ENCODE results near the gene COMMD9. TPM values are rescaled to one million over a fixed set of nuclear protein-coding genes. Genes with fewer than 3 reads are reported as not detected.

Gene COMMD9
- total RNA-seq, 1 donor = 50.9 TPM

DNA sequence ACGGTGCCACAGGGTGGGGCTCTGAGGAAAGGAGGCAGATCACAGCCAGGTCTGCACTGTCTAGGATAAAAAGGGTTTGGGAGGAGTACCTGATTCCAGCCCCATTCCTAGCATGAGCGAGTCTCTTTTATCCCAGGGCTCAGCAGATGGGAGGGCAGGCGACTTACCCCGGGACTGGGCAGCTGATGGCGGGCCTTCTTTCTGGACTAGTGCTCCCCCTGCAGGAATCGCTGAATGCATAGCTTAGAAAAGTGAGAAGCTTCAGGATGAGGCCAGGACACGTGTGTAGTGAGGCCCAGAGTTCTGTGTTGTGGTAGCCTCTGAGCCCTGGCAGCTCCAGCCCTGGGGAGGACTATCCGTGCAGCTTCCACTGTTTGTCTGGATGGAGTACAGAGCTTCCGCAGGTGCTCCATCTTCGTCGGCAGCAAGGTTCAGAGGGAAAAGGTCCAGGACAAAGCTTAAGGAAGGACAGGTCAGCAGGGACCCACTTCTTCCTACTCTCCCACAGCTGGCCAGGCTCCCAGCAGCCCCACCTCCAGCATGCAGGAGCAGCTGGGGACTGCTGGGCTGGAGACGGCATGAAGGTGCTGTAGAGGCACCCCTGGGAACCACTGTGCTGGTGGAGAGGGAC lies 30.4 kb downstream of the COMMD9 start:
- DNase-seq (ENCODE audit: low read depth in 2 of 3, low spot score in 2 of 3) = peak in 2 of 3 donors; percentile 45 to 63

DNA sequence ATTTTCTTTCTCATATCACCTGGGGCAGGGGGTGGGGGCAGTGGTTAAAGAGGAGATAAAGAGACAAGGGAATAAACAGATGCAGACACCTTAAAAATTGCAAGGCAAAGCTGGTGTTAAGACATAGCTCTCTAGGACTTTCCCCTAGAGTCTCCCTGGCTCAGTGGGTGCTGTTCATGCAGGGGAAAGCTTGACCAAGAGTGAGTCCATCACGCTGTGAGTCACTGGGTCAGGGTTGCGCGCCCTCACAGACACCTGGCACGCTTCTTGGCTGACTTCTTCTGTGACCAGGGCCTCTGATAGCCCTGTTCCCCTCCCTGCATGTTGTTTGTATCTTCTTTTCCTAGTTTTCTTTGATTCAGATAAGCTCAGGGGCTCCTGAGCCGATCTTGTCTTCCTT lies 31.9 kb downstream of the COMMD9 start:
- DNase-seq (ENCODE audit: low read depth in 2 of 3, low spot score in 2 of 3) = no peak

DNA sequence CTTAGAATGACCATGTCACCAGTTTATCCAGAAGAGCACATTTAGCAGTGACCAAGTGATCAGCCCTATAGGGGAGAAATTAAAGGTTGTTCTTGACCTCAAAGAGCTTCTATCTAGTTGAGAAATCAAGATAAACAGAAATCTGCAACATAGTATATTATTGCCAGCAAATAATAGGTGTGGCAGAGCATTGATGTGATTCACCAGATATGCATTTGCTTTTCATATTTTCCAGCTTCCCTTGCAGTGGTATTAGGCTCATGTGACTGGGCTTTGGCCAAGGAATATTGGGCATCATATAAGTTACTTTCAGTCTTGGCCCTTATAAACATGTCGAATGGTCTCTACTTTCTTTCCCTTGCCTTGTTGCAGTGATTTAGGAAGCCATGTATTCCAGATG lies 34.5 kb downstream of the COMMD9 start:
- no peak for DNase-seq (ENCODE audit: low read depth in 2 of 3, low spot score in 2 of 3)

DNA sequence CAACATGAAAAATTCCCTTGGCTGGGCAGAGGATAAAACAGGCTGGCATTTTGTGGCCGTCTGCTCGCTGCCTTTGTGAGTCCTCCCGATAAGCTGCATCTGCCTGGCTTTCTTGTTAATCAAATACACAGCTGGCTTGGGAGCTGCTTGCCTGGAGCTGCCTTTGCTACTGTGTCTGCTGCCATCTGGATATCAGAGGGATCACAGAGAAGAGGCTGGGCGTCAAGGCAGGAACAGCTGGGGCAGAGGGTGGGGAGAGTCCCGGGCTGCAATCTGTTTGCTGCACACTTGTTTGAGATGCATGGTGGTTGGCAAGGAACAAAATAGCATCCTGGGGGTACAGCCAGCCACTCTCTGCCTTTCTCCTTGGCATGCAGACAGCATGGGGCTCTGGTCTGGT lies 36.0 kb downstream of the COMMD9 start:
- DNase-seq (ENCODE audit: low read depth in 2 of 3, low spot score in 2 of 3) = no peak

GRCh38 chr11:36251823-36252222 lies 37.4 kb downstream of the COMMD9 start:
- no peak for DNase-seq (ENCODE audit: low read depth in 2 of 3, low spot score in 2 of 3)

- no peak for DNase-seq (ENCODE audit: low read depth in 2 of 3, low spot score in 2 of 3)
Measured at GRCh38 chr11:36249246-36249645, 40.0 kb downstream of the COMMD9 start.

- DNase-seq (ENCODE audit: low read depth in 2 of 3, low spot score in 2 of 3) = no peak
Measured at GRCh38 chr11:36248436-36248835, 40.8 kb downstream of the COMMD9 start.

DNA sequence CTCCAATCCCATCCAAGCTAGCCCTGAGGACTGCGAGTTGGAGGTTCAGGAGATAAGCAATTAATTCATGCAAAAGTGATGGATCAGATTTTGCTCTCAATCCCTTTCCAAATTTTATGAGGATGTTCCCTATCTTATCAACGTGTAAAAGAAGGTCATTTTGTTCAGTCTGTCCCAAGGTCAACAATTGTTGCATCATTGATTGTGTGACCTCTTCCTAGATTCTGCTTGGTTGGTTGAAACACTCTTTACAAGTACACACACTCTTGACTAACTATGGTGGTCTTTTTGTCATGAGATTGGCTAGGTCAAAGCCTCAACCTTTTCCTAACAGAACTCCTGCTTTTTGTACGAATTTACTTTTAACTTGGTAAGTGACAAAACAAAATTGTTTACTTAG lies 41.7 kb downstream of the COMMD9 start:
- no peak for DNase-seq (ENCODE audit: low read depth in 2 of 3, low spot score in 2 of 3)

- no peak for DNase-seq (ENCODE audit: low read depth in 2 of 3, low spot score in 2 of 3)
Measured at GRCh38 chr11:36243641-36244040, 45.6 kb downstream of the COMMD9 start.

DNA sequence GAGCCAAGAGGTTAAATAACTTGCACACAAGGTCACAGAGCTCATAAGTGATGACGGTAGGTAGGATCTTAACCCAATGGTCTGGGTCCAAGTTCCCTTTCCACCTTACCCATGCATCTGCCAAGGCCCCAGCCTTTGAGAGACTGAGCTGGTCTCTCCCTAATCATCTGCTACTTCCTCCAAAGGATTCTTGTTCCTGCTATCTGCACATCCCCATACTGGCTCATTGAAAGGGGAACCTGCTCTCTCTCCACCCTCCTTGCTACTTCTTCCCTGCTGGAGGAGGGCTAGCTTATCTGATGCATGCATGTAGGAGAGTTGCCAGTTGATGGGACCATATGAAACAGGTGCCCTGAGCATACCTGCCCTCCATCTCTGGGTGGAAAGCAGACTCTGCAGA lies 47.7 kb downstream of the COMMD9 start:
- DNase-seq (ENCODE audit: low read depth in 2 of 3, low spot score in 2 of 3) = no peak

- DNase-seq (ENCODE audit: low read depth in 2 of 3, low spot score in 2 of 3) = no peak
Measured at GRCh38 chr11:36240801-36241200, 48.4 kb downstream of the COMMD9 start.

DNA sequence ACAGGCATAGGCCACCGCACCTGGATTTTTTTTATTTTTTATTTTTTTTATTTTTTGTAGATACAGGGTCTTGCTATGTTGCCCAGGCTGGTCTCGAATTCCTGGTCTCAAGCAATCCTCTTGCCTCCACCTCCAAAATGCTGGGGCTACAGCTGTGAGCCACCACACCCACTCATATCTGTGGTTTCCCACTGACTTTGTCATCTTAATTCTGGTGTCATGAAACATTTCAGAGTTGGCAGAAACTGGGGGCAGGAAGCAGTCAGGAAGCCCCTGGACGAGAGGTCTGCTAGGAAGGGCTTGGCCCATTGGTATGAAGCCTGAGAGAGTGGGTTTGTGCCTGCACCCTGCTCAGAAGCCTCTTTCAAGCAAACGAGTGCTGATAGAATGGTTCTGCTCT lies 49.1 kb downstream of the COMMD9 start:
- no peak for DNase-seq (ENCODE audit: low read depth in 2 of 3, low spot score in 2 of 3)

GRCh38 chr11:36239636-36240035 lies 49.6 kb downstream of the COMMD9 start:
- no peak for DNase-seq (ENCODE audit: low read depth in 2 of 3, low spot score in 2 of 3)

DNA sequence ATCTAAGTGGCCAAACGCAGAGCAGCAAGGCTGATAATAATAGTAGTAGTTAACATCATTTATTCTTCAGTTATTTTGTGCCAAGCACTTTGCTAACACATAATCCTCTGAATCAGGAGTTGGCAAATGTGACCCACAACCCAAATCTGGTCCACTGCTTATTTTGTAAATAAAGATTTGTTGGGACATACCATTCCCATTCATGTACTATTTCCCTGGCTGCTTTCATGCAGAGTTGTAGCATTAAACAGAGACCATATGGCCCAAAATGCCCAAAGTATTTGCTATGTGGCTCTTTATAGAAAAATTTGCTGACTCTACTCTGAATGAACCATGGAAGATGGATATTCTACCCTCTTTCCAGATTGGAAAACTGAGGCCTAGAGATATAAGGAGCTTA lies 50.3 kb downstream of the COMMD9 start:
- no peak for DNase-seq (ENCODE audit: low read depth in 2 of 3, low spot score in 2 of 3)

DNA sequence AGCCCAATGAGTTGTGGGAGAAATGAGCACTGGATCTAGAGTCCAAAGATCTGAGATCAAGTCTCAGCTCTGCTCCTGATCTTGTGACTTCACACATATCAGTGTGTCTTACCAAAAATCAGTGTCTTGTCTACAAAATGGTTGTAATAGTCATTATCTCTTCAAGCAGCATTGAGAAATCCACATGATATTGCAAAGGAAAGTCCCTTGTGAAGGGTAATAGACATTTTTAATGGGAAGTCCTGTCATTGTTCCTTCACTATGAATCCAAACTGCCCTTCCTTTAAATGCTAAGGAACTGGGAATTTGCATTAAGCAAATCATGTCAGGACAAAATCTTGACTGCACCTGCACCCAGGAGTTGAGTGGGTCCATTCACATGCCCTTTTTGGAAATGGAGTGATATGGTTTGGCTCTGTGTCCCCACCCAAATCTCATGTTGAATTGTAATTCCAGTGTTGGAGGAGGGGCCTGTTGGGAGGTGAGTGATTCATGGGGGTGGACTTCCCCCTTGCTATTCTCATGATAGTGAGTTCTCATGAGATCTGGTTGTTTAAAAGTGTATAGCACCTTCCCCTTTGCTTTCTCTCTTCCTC lies 51.1 kb downstream of the COMMD9 start:
- no peak for DNase-seq (ENCODE audit: low read depth in 2 of 3, low spot score in 2 of 3)

GRCh38 chr11:36237391-36237790 lies 51.8 kb downstream of the COMMD9 start:
- DNase-seq (ENCODE audit: low read depth in 2 of 3, low spot score in 2 of 3) = no peak

- DNase-seq (ENCODE audit: low read depth in 2 of 3, low spot score in 2 of 3) = no peak
Measured at GRCh38 chr11:36235750-36236149, 53.5 kb downstream of the COMMD9 start.

DNA sequence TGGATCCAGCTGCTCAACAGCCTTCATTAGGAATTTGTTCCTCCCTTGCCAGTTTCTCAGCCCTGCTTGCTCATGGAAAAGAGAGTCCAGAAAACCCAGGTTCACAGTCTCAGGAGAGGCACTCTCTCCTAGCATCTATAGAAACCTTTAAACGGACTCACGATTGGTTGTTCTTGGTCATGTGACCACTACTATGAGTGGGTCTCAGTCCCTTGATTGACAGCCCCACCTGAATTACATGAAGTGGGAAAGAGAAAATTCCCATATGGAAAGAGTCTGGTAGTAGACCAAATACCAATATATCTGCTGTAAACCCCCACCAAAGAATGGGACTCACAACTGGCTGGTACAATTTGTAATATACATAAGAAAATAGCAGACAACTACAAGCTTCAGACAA lies 54.4 kb downstream of the COMMD9 start:
- no peak for DNase-seq (ENCODE audit: low read depth in 2 of 3, low spot score in 2 of 3)

GRCh38 chr11:36233204-36233603 lies 56.0 kb downstream of the COMMD9 start:
- no peak for DNase-seq (ENCODE audit: low read depth in 2 of 3, low spot score in 2 of 3)

DNA sequence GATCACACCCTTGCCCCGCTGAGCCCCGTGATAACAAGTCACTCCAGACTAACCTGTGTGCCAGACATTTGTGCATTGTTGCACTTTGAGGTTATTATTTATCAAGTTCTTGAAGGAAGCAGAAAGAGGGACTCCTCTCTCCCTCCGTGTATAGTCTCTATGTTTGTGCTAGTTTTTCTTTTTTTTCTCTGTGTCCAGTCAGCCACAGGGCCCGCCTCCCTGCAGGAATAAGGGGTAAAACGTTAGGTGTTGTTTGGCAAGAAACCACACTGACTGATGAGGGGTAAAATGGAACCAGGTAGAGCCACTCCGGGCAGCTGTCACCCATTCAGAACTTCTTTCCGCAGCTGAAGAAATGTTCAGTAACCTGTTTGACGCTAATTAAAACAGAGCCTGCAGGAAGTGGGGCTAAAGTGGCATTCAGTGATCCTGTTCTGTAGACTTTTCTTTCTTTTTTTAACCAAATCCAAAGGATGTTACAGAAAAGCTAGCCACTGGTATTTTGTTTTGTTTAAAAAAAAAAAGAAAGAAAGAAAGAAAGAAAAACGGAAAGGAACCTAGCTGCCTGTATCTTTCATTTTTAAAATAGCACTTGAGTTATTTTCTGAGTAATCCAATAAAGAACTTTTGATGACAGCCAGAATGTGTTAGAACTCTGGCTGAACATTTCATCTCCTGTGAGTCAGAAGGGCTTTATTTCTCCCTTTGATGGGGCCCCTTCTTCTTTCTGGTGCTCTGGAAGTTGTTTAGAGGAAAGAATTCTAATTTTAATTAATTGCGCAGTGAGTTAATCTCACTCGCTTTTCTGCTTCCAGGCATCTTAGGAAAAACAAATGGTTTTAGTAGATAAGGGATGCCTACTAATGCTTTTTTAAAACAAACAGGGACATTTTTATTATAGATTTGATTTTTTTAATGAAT lies 58.2 kb downstream of the COMMD9 start:
- peak in 1 of 3 donors; percentile 34 for DNase-seq (ENCODE audit: low read depth in 2 of 3, low spot score in 2 of 3)

DNA sequence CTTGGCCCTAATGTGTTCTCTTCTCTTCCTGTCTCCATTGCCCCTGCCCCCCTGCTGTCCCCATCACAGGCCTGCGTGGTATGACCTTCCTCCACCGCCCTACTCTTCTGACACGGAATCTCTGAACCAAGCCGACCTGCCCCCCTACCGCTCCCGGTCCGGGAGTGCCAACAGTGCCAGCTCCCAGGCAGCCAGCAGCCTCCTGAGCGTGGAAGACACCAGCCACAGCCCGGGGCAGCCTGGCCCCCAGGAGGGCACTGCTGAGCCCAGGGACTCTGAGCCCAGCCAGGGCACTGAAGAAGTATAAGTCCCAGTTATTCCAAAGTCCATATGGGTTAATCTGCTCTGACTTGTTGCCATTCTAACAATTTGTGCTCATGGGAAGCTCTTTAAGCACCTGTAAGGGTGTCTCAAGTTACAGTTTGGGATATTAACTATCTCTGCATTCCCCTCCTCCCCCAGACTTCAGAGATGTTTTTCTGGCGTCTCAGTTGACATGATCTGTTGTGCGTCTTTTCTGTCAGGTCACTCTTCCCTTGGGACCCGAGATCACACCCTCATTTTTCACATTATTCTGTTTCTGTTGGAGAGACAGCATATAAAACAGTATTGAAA lies 60.0 kb downstream of the COMMD9 start:
- DNase-seq (ENCODE audit: low read depth in 2 of 3, low spot score in 2 of 3) = no peak

Data from hematopoietic multipotent progenitor cell (in vitro differentiated cells).